ENCODE data around the gene ZFPM1. TPM values are rescaled to one million over a fixed set of nuclear protein-coding genes. Genes with fewer than 3 reads are reported as not detected.
A peak's percentile ranks its signal among the peaks of the same experiment; 100 is the strongest.

Gene ZFPM1
- total and polyA plus RNA-seq, 4 donors, result 0.19 to 12.8 (median 5.3) TPM

DNA sequence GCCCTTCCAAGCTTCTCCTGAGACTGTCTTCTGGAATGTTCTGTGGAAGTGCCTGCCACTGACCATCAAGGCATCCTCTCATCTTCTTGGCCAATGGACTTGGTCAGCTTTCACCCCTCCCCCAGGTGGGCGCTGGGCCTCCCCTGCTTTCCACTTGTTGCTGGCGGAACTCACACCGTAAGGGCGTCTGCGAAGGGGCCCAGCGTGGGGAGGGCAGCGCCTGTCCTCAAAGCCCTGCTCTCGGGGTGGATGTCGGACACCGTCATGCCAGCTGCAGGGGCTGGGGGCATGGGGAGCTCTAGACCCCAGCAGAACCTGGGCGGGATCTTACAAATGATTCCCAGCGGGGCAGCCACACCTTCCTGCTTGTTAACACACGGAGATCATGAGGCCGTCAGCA lies 11.6 kb upstream of the ZFPM1 start:
- Histone ChIP-seq H3K27me3 (ENCODE audit: control insufficient read depth in 4 of 4, insufficient read depth in 4 of 4, low read length in 3 of 4) (no peaks in the 10 kb centered on the region), H3K4me3 (ENCODE audit: low read depth in 1 of 3, low read length in 3 of 3) (no peak overlapping the region), H3K4me1 (ENCODE audit: control insufficient read depth in 4 of 4, insufficient read depth in 4 of 4, low read length in 3 of 4) (peaks cover 1 to 9% (median 6%) of the 10 kb centered on the region in 4 donors), H3K9ac (ENCODE audit: low read depth in 1 of 2, low read length in 2 of 2) (no peak overlapping the region), H3K36me3 (ENCODE audit: control insufficient read depth in 4 of 4, insufficient read depth in 3 of 4, low read depth in 1 of 4, low read length in 3 of 4) (no peaks in the 10 kb centered on the region), H3K9me3 (ENCODE audit: control insufficient read depth in 4 of 4, low read length in 3 of 4) (no peaks in the 10 kb centered on the region), H3K27ac (ENCODE audit: low read depth in 1 of 2, low read length in 2 of 2) (no peak overlapping the region)
- TF ChIP-seq SP1 (IDR thresholded peaks at IDR 0.05) (no peak), EGR1 (IDR thresholded peaks at IDR 0.05; ENCODE audit: low read depth in 2 of 2) (no peak), ATF3 (IDR thresholded peaks at IDR 0.05) (no peak), NR2F2 (IDR thresholded peaks at IDR 0.05) (no peak), GABPA (IDR thresholded peaks at IDR 0.05 in 1 of 2, conservative IDR thresholded peaks at IDR 0.05 in 1 of 2) (no peak), REST (IDR thresholded peaks at IDR 0.05) (no peak), JUND (IDR thresholded peaks at IDR 0.05) (no peak)
- DNase-seq (ENCODE audit: low spot score), result no peak
- 90% methylated on average over 14 of the region's 14 CpGs for WGBS

- no peak for DNase-seq (ENCODE audit: low spot score)
- H3K36me3 ChIP-seq (ENCODE audit: control insufficient read depth in 4 of 4, insufficient read depth in 3 of 4, low read depth in 1 of 4, low read length in 3 of 4), result no peaks in the 10 kb centered on the region
- no peak for TF ChIP-seq REST (IDR thresholded peaks at IDR 0.05)
- H3K4me3 ChIP-seq (ENCODE audit: low read depth in 1 of 3, low read length in 3 of 3), result no peak overlapping the region
- no peaks in the 10 kb centered on the region for H3K9me3 ChIP-seq (ENCODE audit: control insufficient read depth in 4 of 4, low read length in 3 of 4)
- peaks cover 1 to 9% (median 6%) of the 10 kb centered on the region in 4 donors for H3K4me1 ChIP-seq (ENCODE audit: control insufficient read depth in 4 of 4, insufficient read depth in 4 of 4, low read length in 3 of 4)
- no peak overlapping the region for H3K27ac ChIP-seq (ENCODE audit: low read depth in 1 of 2, low read length in 2 of 2)
- WGBS, result 68% methylated on average over 9 of the region's 9 CpGs
- H3K9ac ChIP-seq (ENCODE audit: low read depth in 1 of 2, low read length in 2 of 2), result no peak overlapping the region
- H3K27me3 ChIP-seq (ENCODE audit: control insufficient read depth in 4 of 4, insufficient read depth in 4 of 4, low read length in 3 of 4), result no peaks in the 10 kb centered on the region
Observed at GRCh38 chr16:88442383-88442726, 10.7 kb upstream of the ZFPM1 start.

DNA sequence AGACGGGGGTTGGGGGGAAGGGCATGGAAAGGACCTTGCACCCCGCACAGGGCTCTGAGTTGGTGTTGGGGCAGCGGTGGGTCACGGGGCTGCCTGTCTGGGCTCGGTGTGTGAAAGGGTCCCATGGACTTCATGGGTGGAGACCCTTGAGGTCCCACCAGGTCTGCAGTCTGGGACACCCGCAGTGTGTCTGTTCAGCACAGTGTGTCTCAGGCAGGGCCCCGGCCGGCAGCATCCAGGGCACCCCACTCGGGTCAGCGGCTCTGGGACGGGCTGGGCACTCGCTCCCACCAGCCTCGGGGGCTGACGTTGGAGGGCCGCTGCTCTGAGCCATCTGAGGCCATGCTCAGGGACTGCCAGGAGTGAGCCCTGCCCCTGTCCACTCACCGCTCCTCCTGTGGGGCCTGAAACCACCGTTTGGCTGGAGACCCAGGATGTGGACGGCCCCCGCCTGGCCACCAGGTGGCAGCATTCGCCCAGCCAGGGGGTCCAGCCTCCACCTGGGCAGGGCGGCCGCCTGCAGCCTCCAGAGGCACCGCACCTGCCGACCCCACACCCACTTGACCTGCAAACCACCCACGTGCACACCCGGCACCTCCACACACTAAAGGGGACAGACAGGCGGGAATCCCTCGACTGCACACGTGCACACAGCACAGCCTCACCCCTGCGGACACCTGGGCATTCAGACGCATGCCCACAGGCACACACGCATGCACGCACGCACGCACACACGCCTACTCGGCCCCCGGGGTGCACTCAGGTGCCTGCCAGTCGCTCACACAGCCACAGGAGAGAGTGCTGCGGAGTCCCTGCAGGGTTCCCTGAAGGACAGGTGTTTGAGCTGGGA lies 10.1 kb upstream of the ZFPM1 start:
- H3K9ac ChIP-seq (ENCODE audit: low read depth in 1 of 2, low read length in 2 of 2), result no peak overlapping the region
- H3K4me1 ChIP-seq (ENCODE audit: control insufficient read depth in 4 of 4, insufficient read depth in 4 of 4, low read length in 3 of 4), result peaks cover 1 to 9% (median 6%) of the 10 kb centered on the region in 4 donors
- H3K27me3 ChIP-seq (ENCODE audit: control insufficient read depth in 4 of 4, insufficient read depth in 4 of 4, low read length in 3 of 4), result no peaks in the 10 kb centered on the region
- H3K36me3 ChIP-seq (ENCODE audit: control insufficient read depth in 4 of 4, insufficient read depth in 3 of 4, low read depth in 1 of 4, low read length in 3 of 4), result no peaks in the 10 kb centered on the region
- H3K4me3 ChIP-seq (ENCODE audit: low read depth in 1 of 3, low read length in 3 of 3), result no peak overlapping the region
- no peaks in the 10 kb centered on the region for H3K9me3 ChIP-seq (ENCODE audit: control insufficient read depth in 4 of 4, low read length in 3 of 4)
- TF ChIP-seq ATF3 (IDR thresholded peaks at IDR 0.05), result no peak
- TF ChIP-seq NR2F2 (IDR thresholded peaks at IDR 0.05), result no peak
- TF ChIP-seq, protein P1, sequence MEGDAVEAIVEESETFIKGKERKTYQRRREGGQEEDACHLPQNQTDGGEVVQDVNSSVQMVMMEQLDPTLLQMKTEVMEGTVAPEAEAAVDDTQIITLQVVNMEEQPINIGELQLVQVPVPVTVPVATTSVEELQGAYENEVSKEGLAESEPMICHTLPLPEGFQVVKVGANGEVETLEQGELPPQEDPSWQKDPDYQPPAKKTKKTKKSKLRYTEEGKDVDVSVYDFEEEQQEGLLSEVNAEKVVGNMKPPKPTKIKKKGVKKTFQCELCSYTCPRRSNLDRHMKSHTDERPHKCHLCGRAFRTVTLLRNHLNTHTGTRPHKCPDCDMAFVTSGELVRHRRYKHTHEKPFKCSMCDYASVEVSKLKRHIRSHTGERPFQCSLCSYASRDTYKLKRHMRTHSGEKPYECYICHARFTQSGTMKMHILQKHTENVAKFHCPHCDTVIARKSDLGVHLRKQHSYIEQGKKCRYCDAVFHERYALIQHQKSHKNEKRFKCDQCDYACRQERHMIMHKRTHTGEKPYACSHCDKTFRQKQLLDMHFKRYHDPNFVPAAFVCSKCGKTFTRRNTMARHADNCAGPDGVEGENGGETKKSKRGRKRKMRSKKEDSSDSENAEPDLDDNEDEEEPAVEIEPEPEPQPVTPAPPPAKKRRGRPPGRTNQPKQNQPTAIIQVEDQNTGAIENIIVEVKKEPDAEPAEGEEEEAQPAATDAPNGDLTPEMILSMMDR (IDR thresholded peaks at IDR 0.05; ENCODE audit: low read depth, low read length, missing input control), result peak; percentile 96
- TF ChIP-seq RAD21 (IDR thresholded peaks at IDR 0.05), result peak; percentile 97 to 100
- WGBS, result 27% methylated on average over 40 of the region's 40 CpGs
- DNase-seq (ENCODE audit: low spot score), result peak; percentile 90
- no peak overlapping the region for H3K27ac ChIP-seq (ENCODE audit: low read depth in 1 of 2, low read length in 2 of 2)

Data from liver (tissue), 9 donors.